SK-N-SH treated with all-trans-retinoic acid at 6 μM for 48 hours (cell line): ENCODE measurements around the gene LRRC7.

Source experiments
- ATAC-seq: fragments of 200-7000 bp; cut with Tn5 transposase; 3 replicates; pipeline ENCODE4 v1.9.1; 2020; ENCODE audit warnings: mild to moderate bottlenecking, moderate library complexity
- ARNTL ChIP-seq: fragments of 450-650 bp; formaldehyde crosslinking; IDR thresholded peaks from 2 replicates; pipeline ENCODE4 v1.5.0; 2020; ENCODE audit warnings: low read depth, mild to moderate bottlenecking, moderate library complexity, borderline replicate concordance
- BACH2 ChIP-seq: fragments of 250-450 bp; sonication (Bioruptor Pico); IDR thresholded peaks from 2 replicates; pipeline ENCODE4 v1.9.0; 2021; ENCODE audit warnings: mild to moderate bottlenecking, borderline replicate concordance
- CREB5 ChIP-seq: fragments of 250-450 bp; sonication (Bioruptor Pico); IDR thresholded peaks from 2 replicates; pipeline ENCODE4 v1.5.1; 2020; ENCODE audit warnings: low read depth, mild to moderate bottlenecking, moderate library complexity
- CSDC2 ChIP-seq: fragments of 250-450 bp; sonication (Bioruptor Pico); IDR thresholded peaks from 2 replicates; pipeline ENCODE4 v1.5.0; 2020; ENCODE audit warnings: mild to moderate bottlenecking, moderate library complexity
- CSRNP3 ChIP-seq: fragments of 250-450 bp; sonication (Bioruptor Pico); IDR thresholded peaks from 2 replicates; pipeline ENCODE4 v1.5.1; 2021; ENCODE audit warnings: mild to moderate bottlenecking, moderate library complexity
- GLIS3 ChIP-seq: fragments of 250-450 bp; sonication (Bioruptor Pico); IDR thresholded peaks from 2 replicates; pipeline ENCODE4 v1.5.0; 2020; ENCODE audit warnings: mild to moderate bottlenecking, moderate library complexity
- ISL1 ChIP-seq: fragments of 250-450 bp; sonication (Bioruptor Pico); IDR thresholded peaks from 2 replicates; pipeline ENCODE4 v2.1.2; 2022; ENCODE audit warnings: mild to moderate bottlenecking, moderate library complexity
- OSR1 ChIP-seq: fragments of 250-450 bp; sonication (Bioruptor Pico); IDR thresholded peaks from 2 replicates; pipeline ENCODE4 v1.8.0; 2022; ENCODE audit warnings: moderate library complexity, mild to moderate bottlenecking, inconsistent platforms
- PATZ1 ChIP-seq: fragments of 250-450 bp; sonication (Bioruptor Pico); IDR thresholded peaks from 2 replicates; pipeline ENCODE4 v1.8.0; 2020; ENCODE audit warnings: mild to moderate bottlenecking, moderate library complexity, borderline replicate concordance
- POU6F1 ChIP-seq: fragments of 250-450 bp; sonication (Bioruptor Pico); IDR thresholded peaks from 2 replicates; pipeline ENCODE4 v1.8.0; 2021; ENCODE audit warnings: low read depth, mild to moderate bottlenecking, moderate library complexity, borderline replicate concordance
- PPARA ChIP-seq: fragments of 250-450 bp; sonication (Bioruptor Pico); IDR thresholded peaks from 2 replicates; pipeline ENCODE4 v1.5.0; 2020; ENCODE audit warnings: mild to moderate bottlenecking, borderline replicate concordance
- RARB ChIP-seq: fragments of 250-450 bp; sonication (Bioruptor Pico); IDR thresholded peaks from 2 replicates; pipeline ENCODE4 v1.8.0; 2021; ENCODE audit warnings: mild to moderate bottlenecking, moderate library complexity
- SNAI2 ChIP-seq: fragments of 250-450 bp; sonication (Bioruptor Pico); IDR thresholded peaks from 2 replicates; pipeline ENCODE4 v1.5.0; 2020; ENCODE audit warnings: mild to moderate bottlenecking, moderate library complexity
- TCF4 ChIP-seq: fragments of 250-450 bp; sonication (Bioruptor Pico); IDR thresholded peaks from 2 replicates; pipeline ENCODE4 v1.8.0; 2021; ENCODE audit warnings: mild to moderate bottlenecking, moderate library complexity, borderline replicate concordance
- TOX ChIP-seq: fragments of 250-450 bp; sonication (Bioruptor Pico); IDR thresholded peaks from 2 replicates; pipeline ENCODE4 v1.8.0; 2021; ENCODE audit warnings: mild to moderate bottlenecking, moderate library complexity, borderline replicate concordance
- TSHZ2 ChIP-seq: fragments of 250-450 bp; sonication (Bioruptor Pico); IDR thresholded peaks from 2 replicates; pipeline ENCODE4 v1.5.0; 2020; ENCODE audit warnings: mild to moderate bottlenecking, moderate library complexity
- ZC3H10 ChIP-seq: fragments of 250-450 bp; sonication (Bioruptor Pico); IDR thresholded peaks from 2 replicates; pipeline ENCODE4 v1.5.1; 2021; ENCODE audit warnings: mild to moderate bottlenecking, moderate library complexity
- ZFP3 ChIP-seq: fragments of 250-450 bp; sonication (Bioruptor Pico); IDR thresholded peaks from 2 replicates; pipeline ENCODE4 v1.5.0; 2020; ENCODE audit warnings: mild to moderate bottlenecking, moderate library complexity
- ZFP30 ChIP-seq: fragments of 450-650 bp; formaldehyde crosslinking; IDR thresholded peaks from 2 replicates; pipeline ENCODE4 v1.5.0; 2022; ENCODE audit warnings: mild to moderate bottlenecking, moderate library complexity
- ZNF565 ChIP-seq: fragments of 450-650 bp; formaldehyde crosslinking; conservative IDR thresholded peaks from 2 replicates; pipeline ENCODE4 v1.5.0; 2020; ENCODE audit warnings: low read depth, mild to moderate bottlenecking, moderate library complexity
- ZNF70 ChIP-seq: fragments of 450-650 bp; formaldehyde crosslinking; IDR thresholded peaks from 2 replicates; pipeline ENCODE4 v1.5.0; 2020; ENCODE audit warnings: mild to moderate bottlenecking, moderate library complexity
- ZNF8 ChIP-seq: fragments of 450-650 bp; formaldehyde crosslinking; IDR thresholded peaks from 2 replicates; pipeline ENCODE4 v1.5.0; 2020; ENCODE audit warnings: mild to moderate bottlenecking, moderate library complexity

Gene LRRC7

GRCh38 chr1:69852151-69852550, 284.4 kb downstream of the LRRC7 start:
- no peak for ATAC-seq
- TF ChIP-seq ZC3H10 (CRISPR knock-in tag): no peak
- TF ChIP-seq ZFP30: no peak
- no peak for TF ChIP-seq POU6F1
- TF ChIP-seq SNAI2 (CRISPR knock-in tag): no peak
- TF ChIP-seq ISL1: no peak
- TF ChIP-seq ZNF8: no peak
- TF ChIP-seq CSRNP3 (CRISPR knock-in tag): no peak
- TF ChIP-seq TSHZ2 (CRISPR knock-in tag): no peak
- no peak for TF ChIP-seq PATZ1 (CRISPR knock-in tag)
- no peak for TF ChIP-seq PPARA
- no peak for TF ChIP-seq ZFP3 (CRISPR knock-in tag)
- no peak for TF ChIP-seq ARNTL (CRISPR knock-in tag)
- no peak for TF ChIP-seq CREB5 (CRISPR knock-in tag)
- TF ChIP-seq TCF4 (CRISPR knock-in tag): no peak

- no peak for TF ChIP-seq TCF4 (CRISPR knock-in tag)
- TF ChIP-seq ISL1: no peak
- no peak for TF ChIP-seq POU6F1
- TF ChIP-seq ZNF8: no peak
- TF ChIP-seq BACH2 (CRISPR knock-in tag): no peak
- ATAC-seq: no peak
Measured at GRCh38 chr1:69852706-69853105, 285.0 kb downstream of the LRRC7 start.

- no peak for TF ChIP-seq RARB
- TF ChIP-seq PPARA: no peak
- TF ChIP-seq GLIS3: no peak
- no peak for TF ChIP-seq CSRNP3 (CRISPR knock-in tag)
- no peak for TF ChIP-seq ZNF565 (CRISPR knock-in tag)
- TF ChIP-seq ZFP30: no peak
- TF ChIP-seq ARNTL (CRISPR knock-in tag): no peak
- no peak for TF ChIP-seq ZNF70 (CRISPR knock-in tag)
- TF ChIP-seq PATZ1 (CRISPR knock-in tag): no peak
- TF ChIP-seq SNAI2 (CRISPR knock-in tag): no peak
- no peak for TF ChIP-seq OSR1 (CRISPR knock-in tag)
- TF ChIP-seq TOX (CRISPR knock-in tag): no peak
- TF ChIP-seq CSDC2 (CRISPR knock-in tag): no peak
- no peak for TF ChIP-seq ZFP3 (CRISPR knock-in tag)
- TF ChIP-seq ZC3H10 (CRISPR knock-in tag): no peak
- TF ChIP-seq TCF4 (CRISPR knock-in tag): no peak
- TF ChIP-seq, all 23 proteins: peak for 0
- ATAC-seq: no peak; the same call in 2 of the 3 replicates
Measured at GRCh38 chr1:69858534-69858933, 290.8 kb downstream of the LRRC7 start.
